GM12891 (cell line): ENCODE measurements around the gene ALCAM.

ENCODE experiments used
- DNase-seq: peaks from one replicate; pipeline ENCODE4 v3.0.0; 2011; ENCODE audit warnings: low spot score; ENCODE audit not compliant: insufficient read length
- FAIRE-seq: peaks from 2 replicates; lab custom pipeline; 2011; peaks lifted over from hg19 to GRCh38; lab: Jason Lieb, UNC
- PAX5 ChIP-seq: IDR thresholded peaks from 2 replicates; pipeline ENCODE4 v1.6.1; 2011; ENCODE audit warnings: low read length, moderate library complexity, mild to moderate bottlenecking; ENCODE audit not compliant: insufficient read depth, severe bottlenecking
- POLR2A ChIP-seq: IDR thresholded peaks from 2 replicates; pipeline ENCODE4 v1.6.1; 2011; ENCODE audit warnings: low read depth, low read length, control low read depth
- POLR2AphosphoS5 ChIP-seq: IDR thresholded peaks from 2 replicates; pipeline ENCODE4 v1.6.1; 2011; ENCODE audit warnings: low read depth, low read length, control low read depth
- POU2F2 ChIP-seq: IDR thresholded peaks from 2 replicates; pipeline ENCODE4 v1.6.1; 2011; ENCODE audit warnings: low read depth, mild to moderate bottlenecking, control low read depth, low read length, moderate library complexity
- SPI1 ChIP-seq: IDR thresholded peaks from 2 replicates; pipeline ENCODE4 v1.6.1; 2011; ENCODE audit warnings: low read depth, low read length, control low read depth
- TAF1 ChIP-seq: IDR thresholded peaks from 2 replicates; pipeline ENCODE4 v1.6.1; 2011; ENCODE audit warnings: low read depth, low read length, control low read depth

Gene ALCAM

GRCh38 chr3:105610473-105610872 lies 243.8 kb downstream of the ALCAM start:
- no peak for TF ChIP-seq POLR2A
- TF ChIP-seq TAF1, result no peak
- TF ChIP-seq PAX5, result no peak
- TF ChIP-seq POLR2AphosphoS5, result no peak
- TF ChIP-seq SPI1, result no peak
- no peak for TF ChIP-seq POU2F2
- no peak for DNase-seq
- no peak for FAIRE-seq

GRCh38 chr3:105611304-105612192 lies 244.8 kb downstream of the ALCAM start:
- TF ChIP-seq SPI1 (no peak), TAF1 (no peak), POU2F2 (no peak), PAX5 (no peak), POLR2A (no peak), POLR2AphosphoS5 (no peak)
- FAIRE-seq (no peak), DNase-seq (no peak)

DNA sequence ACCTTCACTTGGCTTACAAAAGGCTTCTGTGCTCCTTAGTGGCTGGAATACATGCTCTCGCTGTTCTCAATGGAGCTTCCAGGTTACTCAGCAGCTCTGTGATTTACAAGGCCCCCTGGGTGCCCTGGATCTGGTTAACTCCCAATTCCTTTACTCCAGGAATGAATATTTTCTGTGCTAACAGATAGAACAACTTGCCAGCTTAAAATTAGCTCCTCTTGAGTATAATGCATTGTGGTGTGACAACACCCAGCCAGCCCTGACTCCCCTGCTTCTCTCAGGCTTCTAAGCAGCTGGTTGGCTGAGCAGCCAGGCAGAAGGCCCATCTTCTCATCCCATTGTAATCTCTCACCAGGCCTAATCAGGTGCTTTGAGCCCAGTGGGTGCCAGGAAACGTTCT lies 246.4 kb downstream of the ALCAM start:
- FAIRE-seq, result no peak
- DNase-seq, result no peak
- TF ChIP-seq PAX5 (no peak), POU2F2 (no peak), POLR2A (no peak), POLR2AphosphoS5 (no peak), SPI1 (no peak), TAF1 (no peak)

DNA sequence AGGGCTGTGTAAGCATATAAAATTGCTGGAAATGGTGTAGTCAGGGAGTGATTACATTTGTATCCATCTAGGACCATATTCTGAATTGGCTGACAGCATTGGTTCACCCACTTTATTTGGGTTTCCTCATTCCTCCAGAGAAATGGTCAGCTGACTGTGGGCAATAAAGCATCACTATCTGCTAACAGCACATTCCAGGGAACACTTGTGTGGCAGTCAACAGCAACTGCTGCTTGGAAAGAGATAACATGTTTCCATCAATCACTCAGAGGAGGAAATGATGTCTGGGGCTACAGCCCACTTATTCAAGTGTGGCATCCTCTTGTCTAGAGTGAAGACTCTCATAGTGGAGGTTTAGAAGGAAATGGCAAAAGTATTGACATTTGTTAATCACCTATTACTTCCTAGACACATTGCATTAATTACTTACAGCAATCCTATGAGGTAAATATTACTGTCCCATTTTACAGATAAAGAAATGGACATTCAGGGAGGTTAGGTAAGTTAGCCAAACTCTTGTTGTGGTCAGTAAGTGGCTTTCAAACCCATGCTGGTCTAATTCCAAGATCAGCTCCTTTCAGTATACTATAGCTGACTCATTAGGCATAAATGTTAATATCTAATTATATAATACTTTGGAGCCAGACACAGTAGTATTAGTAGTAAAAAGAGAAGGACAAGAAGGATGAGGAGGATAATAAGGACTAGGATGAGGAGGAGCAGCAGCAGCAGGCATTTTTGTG lies 247.8 kb downstream of the ALCAM start:
- DNase-seq (no peak), FAIRE-seq (no peak)
- TF ChIP-seq TAF1, result no peak
- no peak for TF ChIP-seq POLR2AphosphoS5
- no peak for TF ChIP-seq POU2F2
- TF ChIP-seq SPI1, result no peak
- TF ChIP-seq PAX5, result no peak
- TF ChIP-seq POLR2A, result no peak

DNA sequence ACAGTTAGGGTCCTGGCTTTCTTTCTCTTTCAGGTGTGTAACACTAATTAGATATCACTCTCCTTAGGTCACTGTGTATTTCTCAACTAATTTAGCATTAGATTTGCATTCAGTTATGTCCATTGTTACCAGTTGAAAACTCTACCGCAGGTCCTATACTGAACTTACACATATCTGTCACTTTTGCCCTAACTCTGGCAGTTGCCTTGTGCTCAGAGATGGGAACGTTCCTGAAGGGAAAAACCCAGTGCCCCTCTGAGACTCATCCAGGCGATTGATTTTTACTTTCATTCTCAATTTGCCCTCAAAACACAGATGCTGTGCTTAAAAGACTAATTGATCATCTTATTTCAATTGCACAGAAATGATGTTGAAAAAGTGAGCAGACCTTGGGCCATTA lies 249.1 kb downstream of the ALCAM start:
- DNase-seq (no peak), FAIRE-seq (peak; percentile 13)
- no peak for TF ChIP-seq POU2F2
- TF ChIP-seq POLR2AphosphoS5, result no peak

- no peak for DNase-seq
- no peak for FAIRE-seq
- no peak for TF ChIP-seq TAF1
- no peak for TF ChIP-seq POLR2A
- TF ChIP-seq SPI1, result no peak
- no peak for TF ChIP-seq POU2F2
- TF ChIP-seq PAX5, result no peak
- TF ChIP-seq POLR2AphosphoS5, result no peak
Measured at GRCh38 chr3:105616374-105617121, 249.8 kb downstream of the ALCAM start.

- FAIRE-seq (no peak), DNase-seq (no peak)
- TF ChIP-seq SPI1, result no peak
Measured at GRCh38 chr3:105618556-105618955, 251.8 kb downstream of the ALCAM start.

DNA sequence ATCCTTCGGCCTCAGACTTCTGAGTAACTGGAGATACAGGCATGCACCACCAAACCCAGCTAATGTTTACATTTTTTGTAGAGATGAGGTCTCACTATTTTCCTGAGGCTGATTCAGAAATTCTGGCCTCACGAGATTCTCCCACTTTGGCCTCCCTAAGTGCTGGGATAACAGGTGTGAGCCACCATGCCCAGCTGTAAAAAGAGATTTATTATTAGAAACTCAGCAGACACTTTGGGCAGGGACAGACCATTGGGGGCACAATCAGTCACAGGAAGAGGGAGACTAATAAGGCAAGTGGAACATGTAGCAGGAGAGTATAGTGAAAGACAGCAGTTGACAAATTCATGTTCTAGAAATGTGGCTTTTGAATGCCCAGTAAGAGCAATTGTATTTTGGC lies 252.9 kb downstream of the ALCAM start:
- TF ChIP-seq POLR2A (no peak), PAX5 (no peak), POU2F2 (no peak), TAF1 (no peak), POLR2AphosphoS5 (no peak), SPI1 (no peak)
- FAIRE-seq (no peak), DNase-seq (no peak)

DNA sequence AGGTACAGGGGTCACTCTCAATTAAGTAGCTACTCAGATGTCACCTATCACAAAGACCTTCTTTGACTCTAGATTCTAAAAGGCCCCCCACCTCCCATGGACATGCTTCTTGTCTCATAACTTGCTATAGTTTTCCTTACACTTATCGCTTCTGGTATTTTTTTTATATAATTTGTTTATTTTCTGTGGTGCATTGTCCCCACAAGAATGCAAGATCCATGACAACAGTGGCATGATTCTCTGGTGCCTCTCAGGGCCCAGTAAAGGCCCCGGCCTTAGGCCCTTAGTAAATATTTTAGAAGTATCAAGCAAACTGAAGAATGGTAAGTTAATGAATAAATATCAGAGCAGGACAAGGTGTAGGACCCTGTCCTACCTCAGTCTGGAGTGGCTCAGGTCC lies 253.5 kb downstream of the ALCAM start:
- FAIRE-seq (no peak), DNase-seq (no peak)
- TF ChIP-seq POLR2A (no peak), TAF1 (no peak), PAX5 (no peak), POLR2AphosphoS5 (no peak), POU2F2 (no peak), SPI1 (no peak)
